ENCODE measurements around the gene TRUB1.

TRUB1 gene

GRCh38 chr10:114973306-114973705 lies 35.3 kb downstream of the TRUB1 start:
- H3K27ac ChIP-seq (ENCODE audit: low read length): no peak overlapping the region
- no peaks in the 10 kb centered on the region for H3K27me3 ChIP-seq (replicated peaks; ENCODE audit: insufficient read depth, low read length)
- peaks cover 3% of the 10 kb centered on the region for H3K79me2 ChIP-seq (ENCODE audit: low read length)
- H3F3A ChIP-seq (ENCODE audit: insufficient read depth, low read length): no peaks in the 10 kb centered on the region
- no peak overlapping the region for H3K4me3 ChIP-seq (ENCODE audit: low read length)
- no peak overlapping the region for H3K9ac ChIP-seq (ENCODE audit: low read length)
- no peak overlapping the region for H3K4me2 ChIP-seq (ENCODE audit: low read depth, low read length)
- H3K9me3 ChIP-seq (replicated peaks; ENCODE audit: insufficient read depth, low read length): no peaks in the 10 kb centered on the region
- H3K36me3 ChIP-seq (replicated peaks; ENCODE audit: insufficient read depth, low read length): no peaks in the 10 kb centered on the region
- TF ChIP-seq EZH2phosphoT487 (IDR thresholded peaks at IDR 0.05; ENCODE audit: low read length) (no peak), EZH2 (optimal IDR thresholded peaks at IDR 0.05; ENCODE audit: low read depth, low read length) (no peak), CTCF (IDR thresholded peaks at IDR 0.05; ENCODE audit: low read length) (no peak)
- no peaks in the 10 kb centered on the region for H4K20me1 ChIP-seq (ENCODE audit: insufficient read depth, low read length)
- H3K9me2 ChIP-seq (replicated peaks; ENCODE audit: insufficient read depth, low read length): no peaks in the 10 kb centered on the region
- no peaks in the 10 kb centered on the region for H3K4me1 ChIP-seq (ENCODE audit: low read length)
- no peak overlapping the region for H2AFZ ChIP-seq (ENCODE audit: low read length)
- no peak for DNase-seq

- H3K4me1 ChIP-seq (ENCODE audit: low read length): no peaks in the 10 kb centered on the region
- H3K27ac ChIP-seq (ENCODE audit: low read length): no peak overlapping the region
- no peaks in the 10 kb centered on the region for H3K27me3 ChIP-seq (replicated peaks; ENCODE audit: insufficient read depth, low read length)
- H3K4me3 ChIP-seq (ENCODE audit: low read length): no peak overlapping the region
- no peak for DNase-seq
- no peaks in the 10 kb centered on the region for H3K79me2 ChIP-seq (ENCODE audit: low read length)
- no peaks in the 10 kb centered on the region for H3K9me2 ChIP-seq (replicated peaks; ENCODE audit: insufficient read depth, low read length)
- no peak overlapping the region for H3K9ac ChIP-seq (ENCODE audit: low read length)
- no peaks in the 10 kb centered on the region for H3F3A ChIP-seq (ENCODE audit: insufficient read depth, low read length)
- no peaks in the 10 kb centered on the region for H3K9me3 ChIP-seq (replicated peaks; ENCODE audit: insufficient read depth, low read length)
- H3K36me3 ChIP-seq (replicated peaks; ENCODE audit: insufficient read depth, low read length): no peaks in the 10 kb centered on the region; the same call in 1 of the 2 replicates
- H3K4me2 ChIP-seq (ENCODE audit: low read depth, low read length): no peak overlapping the region
- H2AFZ ChIP-seq (ENCODE audit: low read length): no peak overlapping the region
- TF ChIP-seq EZH2phosphoT487 (IDR thresholded peaks at IDR 0.05; ENCODE audit: low read length) (no peak), EZH2 (optimal IDR thresholded peaks at IDR 0.05; ENCODE audit: low read depth, low read length) (no peak)
- H4K20me1 ChIP-seq (ENCODE audit: insufficient read depth, low read length): no peaks in the 10 kb centered on the region
Observed at GRCh38 chr10:114973997-114974396, 36.0 kb downstream of the TRUB1 start.

- Histone ChIP-seq H3F3A (ENCODE audit: insufficient read depth, low read length) (no peaks in the 10 kb centered on the region), H3K4me3 (ENCODE audit: low read length) (no peak overlapping the region), H4K20me1 (ENCODE audit: insufficient read depth, low read length) (no peaks in the 10 kb centered on the region), H3K27me3 (replicated peaks; ENCODE audit: insufficient read depth, low read length) (no peaks in the 10 kb centered on the region), H3K79me2 (ENCODE audit: low read length) (no peaks in the 10 kb centered on the region), H3K4me1 (ENCODE audit: low read length) (no peaks in the 10 kb centered on the region), H3K9me2 (replicated peaks; ENCODE audit: insufficient read depth, low read length) (no peaks in the 10 kb centered on the region), H2AFZ (ENCODE audit: low read length) (no peak overlapping the region), H3K9ac (ENCODE audit: low read length) (no peak overlapping the region), H3K9me3 (replicated peaks; ENCODE audit: insufficient read depth, low read length) (no peaks in the 10 kb centered on the region), H3K36me3 (replicated peaks; ENCODE audit: insufficient read depth, low read length) (no peaks in the 10 kb centered on the region; the same call in 1 of the 2 replicates), H3K4me2 (ENCODE audit: low read depth, low read length) (no peak overlapping the region), H3K27ac (ENCODE audit: low read length) (no peak overlapping the region)
- TF ChIP-seq EZH2 (optimal IDR thresholded peaks at IDR 0.05; ENCODE audit: low read depth, low read length) (no peak), EZH2phosphoT487 (IDR thresholded peaks at IDR 0.05; ENCODE audit: low read length) (no peak), CTCF (IDR thresholded peaks at IDR 0.05; ENCODE audit: low read length) (no peak)
- no peak for DNase-seq
Observed at GRCh38 chr10:114974625-114975024, 36.6 kb downstream of the TRUB1 start.

- Histone ChIP-seq H3K4me1 (ENCODE audit: low read length) (no peaks in the 10 kb centered on the region), H3K4me3 (ENCODE audit: low read length) (no peak overlapping the region), H3K4me2 (ENCODE audit: low read depth, low read length) (no peak overlapping the region), H3F3A (ENCODE audit: insufficient read depth, low read length) (no peaks in the 10 kb centered on the region), H3K9me2 (replicated peaks; ENCODE audit: insufficient read depth, low read length) (no peaks in the 10 kb centered on the region), H2AFZ (ENCODE audit: low read length) (no peak overlapping the region), H3K27me3 (replicated peaks; ENCODE audit: insufficient read depth, low read length) (no peaks in the 10 kb centered on the region), H4K20me1 (ENCODE audit: insufficient read depth, low read length) (no peaks in the 10 kb centered on the region), H3K9ac (ENCODE audit: low read length) (no peak overlapping the region), H3K9me3 (replicated peaks; ENCODE audit: insufficient read depth, low read length) (no peaks in the 10 kb centered on the region), H3K36me3 (replicated peaks; ENCODE audit: insufficient read depth, low read length) (no peaks in the 10 kb centered on the region; the same call in 1 of the 2 replicates), H3K79me2 (ENCODE audit: low read length) (no peaks in the 10 kb centered on the region), H3K27ac (ENCODE audit: low read length) (no peak overlapping the region)
- DNase-seq: no peak
- TF ChIP-seq CTCF (IDR thresholded peaks at IDR 0.05; ENCODE audit: low read length) (no peak), EZH2phosphoT487 (IDR thresholded peaks at IDR 0.05; ENCODE audit: low read length) (no peak), EZH2 (optimal IDR thresholded peaks at IDR 0.05; ENCODE audit: low read depth, low read length) (no peak)
Observed at GRCh38 chr10:114975091-114975490, 37.1 kb downstream of the TRUB1 start.
